Activated T-helper 2 cell treated with anti-CD3 and anti-CD28 coated beads, Interferon-gamma antibody, Interleukin-2, Interleukin-4, amounts not matched to agents 10 μg/mL and 5 μg/mL and 100 μg/mL, durations not matched to agents 14 hours and 24 hours and 36 hours (primary cell): ENCODE measurements around the gene ARHGAP24. TPM values are rescaled to one million over a fixed set of nuclear protein-coding genes. Genes with fewer than 3 reads are reported as not detected.
"Not testable (repeated sequence)": the region's sequence is repeated elsewhere in the genome, so short reads cannot be mapped to it uniquely, and the experiment has no call there.

Source experiments
- DNase-seq: peaks from one replicate; pipeline ENCODE4 v3.0.0; 2021; ENCODE audit warnings: low spot score
- H3K27ac Mint-ChIP-seq: one replicate; pipeline ENCODE4 v1.8.0; 2021; ENCODE audit warnings: mixed read lengths
- H3K27me3 Mint-ChIP-seq: one replicate; pipeline ENCODE4 v1.8.0; 2021; ENCODE audit warnings: low read depth, mixed read lengths
- H3K36me3 Mint-ChIP-seq: one replicate; pipeline ENCODE4 v1.8.0; 2021; ENCODE audit warnings: low read depth, mixed read lengths
- H3K4me1 Mint-ChIP-seq: one replicate; pipeline ENCODE4 v1.8.0; 2021; ENCODE audit warnings: low read depth, mixed read lengths
- H3K4me3 Mint-ChIP-seq: one replicate; pipeline ENCODE4 v1.8.0; 2021; ENCODE audit warnings: low read depth, mild to moderate bottlenecking, moderate library complexity, mixed read lengths
- H3K9me3 Mint-ChIP-seq: one replicate; pipeline ENCODE4 v1.8.0; 2021; ENCODE audit warnings: mixed read lengths
- intact Hi-C: fragments of 100-400 bp; cut with micrococcal nuclease; formaldehyde crosslinking; loops from one replicate; pipeline ENCODE4 v1.15.1; 2023
- total RNA-seq: library from RNA; stranded (reverse); gene quantifications from 2 replicates; pipeline ENCODE4 v1.2.3, GENCODE V29; 2022

Gene ARHGAP24
- total RNA-seq, 1 donor from 2014 or later = not detected

- DNase-seq = no peak
- Mint-ChIP-seq H3K9me3 (no peaks in the 10 kb centered on the region), H3K4me1 (no peaks in the 10 kb centered on the region), H3K36me3 (no peaks in the 10 kb centered on the region), H3K4me3 (no peak overlapping the region), H3K27ac (no peak overlapping the region), H3K27me3 (no peaks in the 10 kb centered on the region)
- intact Hi-C loops = no loop called here
Measured at GRCh38 chr4:85952972-85953650, 478.2 kb downstream of the ARHGAP24 start.

- H3K36me3 Mint-ChIP-seq = no peaks in the 10 kb centered on the region
- no peaks in the 10 kb centered on the region for H3K9me3 Mint-ChIP-seq
- H3K4me1 Mint-ChIP-seq = no peaks in the 10 kb centered on the region
- H3K4me3 Mint-ChIP-seq = no peak overlapping the region
- H3K27ac Mint-ChIP-seq = no peak overlapping the region
- no peaks in the 10 kb centered on the region for H3K27me3 Mint-ChIP-seq
- intact Hi-C loops = no loop called here
- DNase-seq = no peak
Measured at GRCh38 chr4:85953651-85954018, 478.7 kb downstream of the ARHGAP24 start.

GRCh38 chr4:85955620-85956292 lies 480.8 kb downstream of the ARHGAP24 start:
- H3K4me1 Mint-ChIP-seq = no peaks in the 10 kb centered on the region
- H3K36me3 Mint-ChIP-seq = no peaks in the 10 kb centered on the region
- no peaks in the 10 kb centered on the region for H3K9me3 Mint-ChIP-seq
- intact Hi-C loops = no loop called here
- DNase-seq = no peak
- H3K27ac Mint-ChIP-seq = no peak overlapping the region
- H3K4me3 Mint-ChIP-seq = no peak overlapping the region
- H3K27me3 Mint-ChIP-seq = no peaks in the 10 kb centered on the region

- H3K9me3 Mint-ChIP-seq = no peaks in the 10 kb centered on the region
- no peak for DNase-seq
- no peaks in the 10 kb centered on the region for H3K27me3 Mint-ChIP-seq
- no peak overlapping the region for H3K4me3 Mint-ChIP-seq
- no peaks in the 10 kb centered on the region for H3K36me3 Mint-ChIP-seq
- H3K27ac Mint-ChIP-seq = no peak overlapping the region
- H3K4me1 Mint-ChIP-seq = no peaks in the 10 kb centered on the region
- intact Hi-C loops = no loop called here
Measured at GRCh38 chr4:85956293-85956945, 481.5 kb downstream of the ARHGAP24 start.

- Mint-ChIP-seq H3K4me1 (no peaks in the 10 kb centered on the region), H3K9me3 (no peaks in the 10 kb centered on the region), H3K4me3 (no peak overlapping the region), H3K27ac (no peak overlapping the region), H3K36me3 (no peaks in the 10 kb centered on the region), H3K27me3 (no peaks in the 10 kb centered on the region)
- intact Hi-C loops = loop anchor here (10.0 kb wide), 1 partner anchor 817 kb away; no protein-coding TSS in a partner anchor
- DNase-seq = no peak
Measured at GRCh38 chr4:85961887-85962286, 486.9 kb downstream of the ARHGAP24 start.

GRCh38 chr4:85963231-85963630 lies 488.3 kb downstream of the ARHGAP24 start:
- no peaks in the 10 kb centered on the region for H3K27me3 Mint-ChIP-seq
- H3K4me1 Mint-ChIP-seq = no peaks in the 10 kb centered on the region
- no peaks in the 10 kb centered on the region for H3K36me3 Mint-ChIP-seq
- intact Hi-C loops = loop anchor here (10.0 kb wide), 1 partner anchor 818 kb away; no protein-coding TSS in a partner anchor
- H3K27ac Mint-ChIP-seq = no peak overlapping the region
- H3K9me3 Mint-ChIP-seq = no peaks in the 10 kb centered on the region
- H3K4me3 Mint-ChIP-seq = no peak overlapping the region
- no peak for DNase-seq

- Mint-ChIP-seq H3K4me1 (no peaks in the 10 kb centered on the region), H3K27ac (no peak overlapping the region), H3K27me3 (no peaks in the 10 kb centered on the region), H3K36me3 (no peaks in the 10 kb centered on the region), H3K9me3 (no peaks in the 10 kb centered on the region), H3K4me3 (no peak overlapping the region)
- DNase-seq = no peak
- intact Hi-C loops = loop anchor here (10.0 kb wide), 1 partner anchor 819 kb away; no protein-coding TSS in a partner anchor
Measured at GRCh38 chr4:85964298-85964697, 489.3 kb downstream of the ARHGAP24 start.

- H3K27ac Mint-ChIP-seq, H3K36me3 Mint-ChIP-seq, H3K27me3 Mint-ChIP-seq, H3K4me3 Mint-ChIP-seq, H3K9me3 Mint-ChIP-seq, DNase-seq, H3K4me1 Mint-ChIP-seq: not testable (repeated sequence)
- intact Hi-C loops = loop anchor here (10.0 kb wide), 1 partner anchor 820 kb away; no protein-coding TSS in a partner anchor
Measured at GRCh38 chr4:85965017-85965416, 490.1 kb downstream of the ARHGAP24 start.

GRCh38 chr4:85965529-85965928 lies 490.6 kb downstream of the ARHGAP24 start:
- DNase-seq = no peak
- Mint-ChIP-seq H3K4me1 (no peaks in the 10 kb centered on the region), H3K4me3 (no peak overlapping the region), H3K36me3 (no peaks in the 10 kb centered on the region), H3K27ac (no peak overlapping the region), H3K9me3 (no peaks in the 10 kb centered on the region), H3K27me3 (no peaks in the 10 kb centered on the region)
- intact Hi-C loops = loop anchor here (10.0 kb wide), 1 partner anchor 821 kb away; no protein-coding TSS in a partner anchor

GRCh38 chr4:85966373-85966772 lies 491.4 kb downstream of the ARHGAP24 start:
- no peak overlapping the region for H3K27ac Mint-ChIP-seq
- H3K36me3 Mint-ChIP-seq = no peaks in the 10 kb centered on the region
- no peaks in the 10 kb centered on the region for H3K4me1 Mint-ChIP-seq
- no peaks in the 10 kb centered on the region for H3K27me3 Mint-ChIP-seq
- no peak overlapping the region for H3K4me3 Mint-ChIP-seq
- no peak for DNase-seq
- intact Hi-C loops = loop anchor here (10.0 kb wide), 1 partner anchor 822 kb away; no protein-coding TSS in a partner anchor
- H3K9me3 Mint-ChIP-seq = no peaks in the 10 kb centered on the region

GRCh38 chr4:85967872-85968271 lies 492.9 kb downstream of the ARHGAP24 start:
- no peak overlapping the region for H3K4me3 Mint-ChIP-seq
- no peaks in the 10 kb centered on the region for H3K4me1 Mint-ChIP-seq
- intact Hi-C loops = loop anchor here (10.0 kb wide), 1 partner anchor 823 kb away; no protein-coding TSS in a partner anchor
- H3K9me3 Mint-ChIP-seq = no peaks in the 10 kb centered on the region
- H3K27ac Mint-ChIP-seq = no peak overlapping the region
- H3K27me3 Mint-ChIP-seq = no peaks in the 10 kb centered on the region
- H3K36me3 Mint-ChIP-seq = no peaks in the 10 kb centered on the region
- DNase-seq = no peak

- Mint-ChIP-seq H3K27me3 (no peaks in the 10 kb centered on the region), H3K9me3 (no peaks in the 10 kb centered on the region), H3K4me1 (no peaks in the 10 kb centered on the region), H3K36me3 (no peaks in the 10 kb centered on the region), H3K27ac (no peak overlapping the region), H3K4me3 (no peak overlapping the region)
- intact Hi-C loops = loop anchor here (10.0 kb wide), 1 partner anchor 824 kb away; no protein-coding TSS in a partner anchor
- no peak for DNase-seq
Measured at GRCh38 chr4:85968945-85969819, 494.2 kb downstream of the ARHGAP24 start.
